CD4-positive, CD25-positive, alpha-beta regulatory T cell (primary cell): Measurements from ENCODE around the gene CST6. TPM values are rescaled to one million over a fixed set of nuclear protein-coding genes. Genes with fewer than 3 reads are reported as not detected.
"Not testable (repeated sequence)": the region's sequence is repeated elsewhere in the genome, so short reads cannot be mapped to it uniquely, and the experiment has no call there.

Source experiments
- ATAC-seq, 2 donors: fragments of 150-1000 bp; cut with Tn5 transposase; one replicate each; pipeline ENCODE4 v1.10.0; 2021; ENCODE audit warnings: low read depth in 2 of 2, moderate number of reproducible peaks in 2 of 2, moderate library complexity in 1 of 2
- DNase-seq, 3 donors: peaks; one replicate each; pipeline versions ENCODE4 v3.0.0 to v3.0.0-alpha.2; 2012 to 2022; ENCODE audit warnings: mixed read lengths in 1 of 3
- H3K27ac ChIP-seq: one replicate; pipeline ENCODE4 v1.7.0; 2013; ENCODE audit warnings: mild to moderate bottlenecking, low read length; ENCODE audit not compliant: insufficient read depth, poor library complexity, severe bottlenecking
- H3K27me3 ChIP-seq: one replicate; pipeline ENCODE4 v1.7.0; 2013; ENCODE audit warnings: low read length; ENCODE audit not compliant: control insufficient read depth, insufficient read depth
- H3K36me3 ChIP-seq: one replicate; pipeline ENCODE4 v1.7.0; 2013; ENCODE audit warnings: mild to moderate bottlenecking, low read length, moderate library complexity; ENCODE audit not compliant: control insufficient read depth, insufficient read depth
- H3K4me1 ChIP-seq: 2 replicates; pipeline ENCODE4 v1.7.0; 2013; ENCODE audit warnings: mild to moderate bottlenecking, low read length; ENCODE audit not compliant: insufficient read depth, control insufficient read depth, poor library complexity, severe bottlenecking
- H3K4me3 ChIP-seq: one replicate; pipeline ENCODE4 v1.7.0; 2013; ENCODE audit warnings: low read depth, mild to moderate bottlenecking, low read length, moderate library complexity
- H3K9me3 ChIP-seq, 2 experiments: 1 replicate in 1 of 2; 2 replicates in 1 of 2; pipeline ENCODE4 v1.7.0; 2013; ENCODE audit warnings: low read length in 2 of 2, mild to moderate bottlenecking in 1 of 2, moderate library complexity in 1 of 2; ENCODE audit not compliant: control insufficient read depth in 2 of 2
- H3K27ac Mint-ChIP-seq, 3 donors: one replicate each; pipeline ENCODE4 v1.8.0; 2020 to 2022; ENCODE audit warnings: mild to moderate bottlenecking in 3 of 3, mixed read lengths in 3 of 3, moderate library complexity in 2 of 3
- H3K27me3 Mint-ChIP-seq: one replicate; pipeline ENCODE4 v1.8.0; 2022; ENCODE audit warnings: mild to moderate bottlenecking, mixed read lengths
- H3K36me3 Mint-ChIP-seq: one replicate; pipeline ENCODE4 v1.8.0; 2020; ENCODE audit warnings: mixed read lengths
- H3K4me1 Mint-ChIP-seq, 4 donors: one replicate each; pipeline ENCODE4 v1.8.0; 2020 to 2022; ENCODE audit warnings: mixed read lengths in 4 of 4, mild to moderate bottlenecking in 1 of 4
- H3K4me3 Mint-ChIP-seq, 4 donors: one replicate each; pipeline ENCODE4 v1.8.0; 2020 to 2022; ENCODE audit warnings: mild to moderate bottlenecking in 4 of 4, mixed read lengths in 4 of 4, moderate library complexity in 3 of 4
- H3K9me3 Mint-ChIP-seq, 7 donors: one replicate each; pipeline ENCODE4 v1.8.0; 2020 to 2022; ENCODE audit warnings: mixed read lengths in 7 of 7, mild to moderate bottlenecking in 3 of 7, moderate library complexity in 2 of 7
- polyA plus RNA-seq, 4 donors: library from polyadenylated mRNA; unstranded; fragments of 300-500 nt; fragmentation: Illumina TruSeq; gene quantifications; one replicate each; pipeline ENCODE4 v1.2.3, GENCODE V29; 2021
- total RNA-seq: library from RNA; stranded (reverse); gene quantifications from one replicate; pipeline ENCODE4 v1.2.3, GENCODE V29; 2022

The CST6 gene
- total and polyA plus RNA-seq, 5 donors from 2014 or later: not detected

GRCh38 chr11:66020618-66021357, 9.0 kb downstream of the CST6 start:
- Histone ChIP-seq H3K4me3 (no peak overlapping the region), H3K27me3 (no peaks in the 10 kb centered on the region), H3K9me3 (no peaks in the 10 kb centered on the region), H3K36me3 (no peaks in the 10 kb centered on the region), H3K4me1 (peaks cover 6% of the 10 kb centered on the region), H3K27ac (no peak overlapping the region)
- ATAC-seq (no peak), DNase-seq (no peak)
- no peak overlapping the region for H3K27ac Mint-ChIP-seq
- no peaks in the 10 kb centered on the region for H3K36me3 Mint-ChIP-seq
- H3K4me3 Mint-ChIP-seq: no peak overlapping the region
- peaks cover 4 to 6% (median 5%) of the 10 kb centered on the region in 4 donors for H3K4me1 Mint-ChIP-seq
- H3K27me3 Mint-ChIP-seq: peaks cover 6% of the 10 kb centered on the region
- no peaks in the 10 kb centered on the region for H3K9me3 Mint-ChIP-seq

GRCh38 chr11:66022401-66023185, 10.8 kb downstream of the CST6 start:
- Mint-ChIP-seq H3K9me3 (no peaks in the 10 kb centered on the region), H3K36me3 (no peaks in the 10 kb centered on the region), H3K27ac (peak overlapping the region in 1 of 3 donors; percentile 71), H3K4me1 (peaks cover 4 to 6% (median 5%) of the 10 kb centered on the region in 4 donors), H3K4me3 (peak overlapping the region in 2 of 4 donors; percentile 33 to 76), H3K27me3 (peaks cover 8% of the 10 kb centered on the region)
- H3K36me3 ChIP-seq: no peaks in the 10 kb centered on the region
- no peaks in the 10 kb centered on the region for H3K9me3 ChIP-seq
- no peaks in the 10 kb centered on the region for H3K27me3 ChIP-seq
- peak; percentile 83 to 85 for ATAC-seq
- peak; percentile 64 to 69 (median 67) for DNase-seq
- peaks cover 6% of the 10 kb centered on the region for H3K4me1 ChIP-seq
- H3K27ac ChIP-seq: no peak overlapping the region
- no peak overlapping the region for H3K4me3 ChIP-seq

- not testable (repeated sequence) for H3K4me1 Mint-ChIP-seq, ATAC-seq, H3K4me3 Mint-ChIP-seq, H3K9me3 ChIP-seq, H3K36me3 Mint-ChIP-seq, DNase-seq, H3K4me3 ChIP-seq, H3K9me3 Mint-ChIP-seq, H3K36me3 ChIP-seq, H3K4me1 ChIP-seq, H3K27ac Mint-ChIP-seq, H3K27me3 ChIP-seq, H3K27ac ChIP-seq
- peaks cover 13% of the 10 kb centered on the region for H3K27me3 Mint-ChIP-seq
These were observed 11.3 kb downstream of the CST6 start for GRCh38 chr11:66023186-66023440.

GRCh38 chr11:66026017-66026529, 14.3 kb downstream of the CST6 start, which contains the start of gene CATSPER1:
Gene CATSPER1 (minus strand): TSS chr11:66026479. CDS start chr11:66026379, 100 bp downstream.
- H3K27ac Mint-ChIP-seq: no peak within 1 kb of the TSS
- H3K27me3 Mint-ChIP-seq: peaks cover 13% of the 10 kb centered on the region

GRCh38 chr11:66032957-66033735, 21.3 kb downstream of the CST6 start:
- no peak overlapping the region for H3K4me3 Mint-ChIP-seq
- ATAC-seq: no peak
- no peak for DNase-seq
- no peak overlapping the region for H3K27ac ChIP-seq
- no peak overlapping the region for H3K4me3 ChIP-seq
- H3K27me3 ChIP-seq: no peaks in the 10 kb centered on the region
- no peaks in the 10 kb centered on the region for H3K4me1 Mint-ChIP-seq
- H3K36me3 Mint-ChIP-seq: no peaks in the 10 kb centered on the region
- no peaks in the 10 kb centered on the region for H3K9me3 Mint-ChIP-seq
- peaks cover 19% of the 10 kb centered on the region for H3K27me3 Mint-ChIP-seq
- H3K9me3 ChIP-seq: no peaks in the 10 kb centered on the region
- H3K27ac Mint-ChIP-seq: no peak overlapping the region
- no peaks in the 10 kb centered on the region for H3K36me3 ChIP-seq
- H3K4me1 ChIP-seq: no peaks in the 10 kb centered on the region

More at GRCh38 chr11:66026017-66026529, 14.3 kb downstream of the CST6 start, which contains the start of gene CATSPER1:
- no peak within 1 kb of the TSS for H3K4me3 ChIP-seq
- H3K36me3 ChIP-seq: no peaks in the 10 kb centered on the region
- H3K27me3 ChIP-seq: no peaks in the 10 kb centered on the region
- DNase-seq (no peak), ATAC-seq (no peak)
- no peak within 1 kb of the TSS for H3K4me3 Mint-ChIP-seq
- no peaks in the 10 kb centered on the region for H3K36me3 Mint-ChIP-seq
- H3K27ac ChIP-seq: no peak within 1 kb of the TSS
- no peaks in the 10 kb centered on the region for H3K9me3 Mint-ChIP-seq
- peaks cover 6% of the 10 kb centered on the region for H3K4me1 ChIP-seq
- H3K4me1 Mint-ChIP-seq: peaks cover 4 to 6% (median 5%) of the 10 kb centered on the region in 4 donors
- H3K9me3 ChIP-seq: no peaks in the 10 kb centered on the region

- Mint-ChIP-seq H3K9me3 (no peaks in the 10 kb centered on the region), H3K36me3 (no peaks in the 10 kb centered on the region), H3K4me1 (no peaks in the 10 kb centered on the region), H3K27me3 (peaks cover 23% of the 10 kb centered on the region), H3K27ac (no peak overlapping the region), H3K4me3 (no peak overlapping the region)
- Histone ChIP-seq H3K27ac (no peak overlapping the region), H3K9me3 (no peaks in the 10 kb centered on the region), H3K27me3 (peaks cover 1% of the 10 kb centered on the region), H3K36me3 (no peaks in the 10 kb centered on the region), H3K4me3 (no peak overlapping the region), H3K4me1 (no peaks in the 10 kb centered on the region)
- no peak for DNase-seq
- ATAC-seq: no peak
These were observed 24.0 kb downstream of the CST6 start for GRCh38 chr11:66035653-66036333.

GRCh38 chr11:66036334-66036710, 24.5 kb downstream of the CST6 start:
- Mint-ChIP-seq H3K36me3 (no peaks in the 10 kb centered on the region), H3K27ac (no peak overlapping the region), H3K4me3 (no peak overlapping the region), H3K9me3 (no peaks in the 10 kb centered on the region), H3K27me3 (peaks cover 23% of the 10 kb centered on the region), H3K4me1 (no peaks in the 10 kb centered on the region)
- Histone ChIP-seq H3K4me1 (no peaks in the 10 kb centered on the region), H3K4me3 (no peak overlapping the region), H3K27me3 (peaks cover 3% of the 10 kb centered on the region), H3K36me3 (no peaks in the 10 kb centered on the region), H3K9me3 (no peaks in the 10 kb centered on the region), H3K27ac (no peak overlapping the region)
- DNase-seq (no peak), ATAC-seq (no peak)
